Measurements from ENCODE around the gene SCN2B.

DNA sequence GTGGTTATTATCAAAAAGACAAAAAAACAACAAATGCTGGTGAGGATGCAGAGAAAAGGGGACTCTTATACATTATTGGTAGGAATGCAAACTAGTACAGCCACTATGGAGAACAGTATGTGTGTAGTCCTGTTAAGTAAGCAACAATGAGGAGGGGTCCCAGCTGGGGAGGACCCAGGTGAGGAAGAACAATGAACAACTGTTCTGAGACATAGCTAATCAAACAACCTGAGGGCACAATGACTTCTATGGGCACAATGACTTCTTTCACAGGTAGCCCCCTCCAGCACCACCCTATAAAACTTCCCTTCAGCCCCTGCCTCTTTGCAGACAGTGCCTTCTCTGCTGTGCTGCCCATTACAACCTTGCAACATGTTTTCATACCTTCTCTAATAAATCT, 42.8 kb upstream of the SCN2B start:
- TF ChIP-seq, protein P1, sequence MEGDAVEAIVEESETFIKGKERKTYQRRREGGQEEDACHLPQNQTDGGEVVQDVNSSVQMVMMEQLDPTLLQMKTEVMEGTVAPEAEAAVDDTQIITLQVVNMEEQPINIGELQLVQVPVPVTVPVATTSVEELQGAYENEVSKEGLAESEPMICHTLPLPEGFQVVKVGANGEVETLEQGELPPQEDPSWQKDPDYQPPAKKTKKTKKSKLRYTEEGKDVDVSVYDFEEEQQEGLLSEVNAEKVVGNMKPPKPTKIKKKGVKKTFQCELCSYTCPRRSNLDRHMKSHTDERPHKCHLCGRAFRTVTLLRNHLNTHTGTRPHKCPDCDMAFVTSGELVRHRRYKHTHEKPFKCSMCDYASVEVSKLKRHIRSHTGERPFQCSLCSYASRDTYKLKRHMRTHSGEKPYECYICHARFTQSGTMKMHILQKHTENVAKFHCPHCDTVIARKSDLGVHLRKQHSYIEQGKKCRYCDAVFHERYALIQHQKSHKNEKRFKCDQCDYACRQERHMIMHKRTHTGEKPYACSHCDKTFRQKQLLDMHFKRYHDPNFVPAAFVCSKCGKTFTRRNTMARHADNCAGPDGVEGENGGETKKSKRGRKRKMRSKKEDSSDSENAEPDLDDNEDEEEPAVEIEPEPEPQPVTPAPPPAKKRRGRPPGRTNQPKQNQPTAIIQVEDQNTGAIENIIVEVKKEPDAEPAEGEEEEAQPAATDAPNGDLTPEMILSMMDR (IDR thresholded peaks at IDR 0.05 in 8 of 11, conservative IDR thresholded peaks at IDR 0.05 in 3 of 11), result no peak
- TF ChIP-seq POLR2AphosphoS5 (IDR thresholded peaks at IDR 0.05) (no peak), POLR2A (IDR thresholded peaks at IDR 0.05) (no peak)
